Measurements from ENCODE around the gene FAM228A.
A peak's percentile ranks its signal among the peaks of the same experiment; 100 is the strongest.
"Not testable (repeated sequence)": the region's sequence is repeated elsewhere in the genome, so short reads cannot be mapped to it uniquely, and the experiment has no call there.

FAM228A gene

GRCh38 chr2:24174851-24175277 is at the start of gene FAM228A:
Gene FAM228A (plus strand): TSS chr2:24175053. CDS start chr2:24175481, 428 bp downstream.
- no peak for DNase-seq

GRCh38 chr2:24125956-24126355 is 48.9 kb upstream of the FAM228A start:
- no peak for DNase-seq

- no peak for DNase-seq
Measured at GRCh38 chr2:24132543-24132942, 42.3 kb upstream of the FAM228A start.

GRCh38 chr2:24140305-24140704 is 34.5 kb upstream of the FAM228A start:
- DNase-seq = not testable (repeated sequence)

- no peak for DNase-seq
Measured at GRCh38 chr2:24147364-24147763, 27.5 kb upstream of the FAM228A start.

GRCh38 chr2:24152413-24153197 is 22.2 kb upstream of the FAM228A start:
- DNase-seq = no peak

GRCh38 chr2:24153478-24153877 is 21.4 kb upstream of the FAM228A start:
- no peak for DNase-seq

- DNase-seq = no peak
Measured at GRCh38 chr2:24158131-24158530, 16.7 kb upstream of the FAM228A start.

- no peak for DNase-seq
Measured at GRCh38 chr2:24159708-24160107, 15.1 kb upstream of the FAM228A start.

GRCh38 chr2:24160761-24161160 is 14.1 kb upstream of the FAM228A start:
- no peak for DNase-seq

GRCh38 chr2:24162494-24162893 is 12.4 kb upstream of the FAM228A start:
- DNase-seq = no peak

GRCh38 chr2:24163186-24163585 is 11.7 kb upstream of the FAM228A start:
- DNase-seq = no peak

- DNase-seq = no peak
Measured at GRCh38 chr2:24163601-24164000, 11.3 kb upstream of the FAM228A start.

GRCh38 chr2:24164416-24164973 is 10.4 kb upstream of the FAM228A start:
- no peak for DNase-seq

- no peak for DNase-seq
Measured at GRCh38 chr2:24169023-24169422, 5.8 kb upstream of the FAM228A start.

GRCh38 chr2:24175631-24176187 is 856 bp downstream of the FAM228A start:
- no peak for DNase-seq

- no peak for DNase-seq
Measured at GRCh38 chr2:24176326-24176725, 1.5 kb downstream of the FAM228A start.

GRCh38 chr2:24179683-24180082 is 4.8 kb downstream of the FAM228A start:
- DNase-seq = no peak

- DNase-seq = peak; percentile 3
Measured at GRCh38 chr2:24181849-24182248, 7.0 kb downstream of the FAM228A start.

GRCh38 chr2:24182507-24182906 is 7.7 kb downstream of the FAM228A start:
- DNase-seq = no peak

GRCh38 chr2:24183366-24184069 is 8.7 kb downstream of the FAM228A start:
- DNase-seq = no peak

GRCh38 chr2:24189551-24189950 is 14.7 kb downstream of the FAM228A start:
- DNase-seq = no peak

GRCh38 chr2:24190503-24190902 is 15.7 kb downstream of the FAM228A start:
- DNase-seq = no peak

- no peak for DNase-seq
Measured at GRCh38 chr2:24191156-24191555, 16.3 kb downstream of the FAM228A start.

All from NCI-H526 treated with DMSO at 0.1 percent for 48 hours (cell line).